Stimulated activated CD8-positive, alpha-beta memory T cell treated with anti-CD3 and anti-CD28 coated beads, Interleukin-4, amount 100 ng/mL, for 48 hours (primary cell): ENCODE results near the gene YBX1.
"Not testable (repeated sequence)": the region's sequence is repeated elsewhere in the genome, so short reads cannot be mapped to it uniquely, and the experiment has no call there.

Source experiments
- DNase-seq: peaks from one replicate; pipeline ENCODE4 v3.0.0-alpha.2; 2020

YBX1 gene

DNA sequence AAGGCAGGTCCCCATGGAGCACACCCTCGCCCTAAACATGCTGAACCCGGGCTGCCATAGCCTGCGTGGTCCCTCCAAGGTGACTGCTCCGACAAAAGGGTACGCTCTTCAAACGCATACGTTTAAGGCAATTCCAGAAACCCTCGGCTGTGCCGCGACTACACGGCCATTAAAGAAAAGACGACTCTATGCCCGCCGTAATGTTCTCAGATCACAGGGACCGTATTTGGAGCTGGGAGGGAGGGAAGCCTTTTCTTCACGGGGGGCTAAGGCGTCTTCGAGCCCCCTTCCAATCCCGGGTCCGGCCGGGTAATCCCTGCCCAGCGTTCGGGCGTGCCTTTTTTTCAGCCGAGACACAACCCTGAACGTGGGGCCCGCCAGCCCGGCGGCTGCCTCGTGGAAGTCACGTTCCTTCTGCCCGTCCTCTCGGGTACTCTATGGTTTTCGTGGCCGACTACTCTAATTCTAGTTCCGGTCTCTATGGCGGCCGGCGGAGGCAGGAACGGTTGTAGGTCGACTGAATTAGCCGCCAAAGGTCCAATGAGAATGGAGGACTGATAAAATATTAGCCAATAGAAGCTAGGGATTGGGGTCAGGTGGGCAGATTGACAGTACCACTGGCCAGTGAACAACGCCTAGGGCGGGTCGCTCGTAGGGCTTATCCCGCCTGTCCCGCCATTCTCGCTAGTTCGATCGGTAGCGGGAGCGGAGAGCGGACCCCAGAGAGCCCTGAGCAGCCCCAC lies at the start of gene YBX1:
Gene YBX1, plus strand, starts transcription at position 678 of the 743 bp plus-strand sequence. CDS start 148 bp downstream, outside the sequence.
- peak; percentile 97 for DNase-seq

DNA sequence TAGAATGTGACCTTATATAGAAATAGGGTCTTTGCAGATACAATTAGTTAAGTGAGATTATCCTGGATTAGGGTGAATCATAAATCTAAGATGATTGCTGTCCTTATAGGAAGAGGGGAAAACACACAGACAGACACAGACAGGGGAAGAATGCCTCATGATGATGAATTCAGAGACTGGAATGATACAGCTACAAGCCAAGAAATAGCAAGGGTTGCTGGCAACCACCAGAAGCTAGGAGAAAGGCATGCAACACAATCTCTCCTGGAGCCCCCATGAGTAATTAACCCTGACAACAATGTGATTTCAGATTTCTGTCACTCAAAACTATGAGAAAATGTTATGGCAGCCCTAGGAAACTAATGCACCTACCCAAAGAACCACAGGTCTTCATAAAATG lies 43.1 kb upstream of the YBX1 start:
- no peak for DNase-seq

DNA sequence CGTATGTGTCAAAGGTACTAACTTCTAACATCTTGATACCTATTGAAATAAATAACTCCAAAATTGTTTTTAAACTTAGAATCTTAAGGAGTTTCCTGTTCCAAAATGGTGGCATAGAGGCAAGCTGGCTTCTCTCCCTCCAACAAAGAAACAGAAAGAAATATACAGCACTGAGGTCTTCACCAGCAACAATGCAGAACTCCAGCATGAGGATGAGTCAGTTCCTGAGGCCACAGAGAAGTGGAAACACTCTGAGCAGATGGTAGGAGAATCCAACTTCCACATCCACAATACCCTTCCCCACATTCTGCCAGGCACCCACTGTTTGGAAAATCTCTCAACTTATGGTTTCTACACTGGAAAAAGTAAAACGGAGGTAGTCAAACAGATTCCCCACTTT lies 36.2 kb upstream of the YBX1 start:
- no peak for DNase-seq

GRCh38 chr1:42657201-42657600 lies 25.0 kb upstream of the YBX1 start:
- DNase-seq, result no peak

DNA sequence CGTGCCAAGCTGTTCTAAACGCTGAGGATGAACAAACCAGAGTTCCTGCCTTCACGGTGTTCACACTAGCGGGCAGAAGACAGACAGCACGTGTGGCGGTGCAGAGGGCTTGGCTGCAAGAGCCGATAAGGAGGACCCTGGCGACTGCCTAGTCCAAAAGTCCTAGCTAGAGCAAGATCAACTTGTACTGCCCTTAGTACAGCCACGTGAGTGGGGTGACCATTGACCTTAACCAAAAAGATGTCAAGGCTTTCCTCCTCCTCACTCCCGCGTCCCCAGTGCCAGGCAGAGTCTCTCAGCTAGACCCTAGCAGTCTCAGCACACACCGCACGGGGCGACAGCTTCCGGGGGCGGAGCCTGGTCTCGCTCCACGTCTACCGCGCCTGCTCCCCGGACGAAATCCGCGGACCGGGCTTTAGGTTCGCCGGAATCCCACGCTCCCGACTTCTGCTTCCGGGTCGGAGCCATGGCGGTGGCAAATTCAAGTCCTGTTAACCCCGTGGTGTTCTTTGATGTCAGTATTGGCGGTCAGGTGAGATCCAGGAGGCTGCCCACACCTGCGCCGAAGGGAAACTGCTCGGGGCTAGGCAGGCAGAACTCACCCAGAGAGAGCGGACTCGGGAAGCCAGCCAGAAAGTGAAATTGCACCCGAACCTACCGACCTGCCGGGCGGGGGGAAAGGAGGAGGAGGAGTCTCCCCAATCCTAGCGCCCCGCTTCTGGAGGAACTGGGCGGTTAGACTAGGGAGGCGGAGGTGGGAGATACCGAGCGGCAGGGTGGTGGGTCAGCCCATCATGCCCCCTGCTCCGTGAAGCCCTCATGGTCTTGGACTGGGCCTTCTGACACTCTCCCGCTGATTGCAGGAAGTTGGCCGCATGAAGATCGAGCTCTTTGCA lies 24.0 kb upstream of the YBX1 start, which contains the start of gene PPIH:
Gene PPIH, plus strand, starts transcription at position 443 of the 896 bp plus-strand sequence. Its CDS starts 24 bp downstream, at position 467.
- peak; percentile 97 for DNase-seq

DNA sequence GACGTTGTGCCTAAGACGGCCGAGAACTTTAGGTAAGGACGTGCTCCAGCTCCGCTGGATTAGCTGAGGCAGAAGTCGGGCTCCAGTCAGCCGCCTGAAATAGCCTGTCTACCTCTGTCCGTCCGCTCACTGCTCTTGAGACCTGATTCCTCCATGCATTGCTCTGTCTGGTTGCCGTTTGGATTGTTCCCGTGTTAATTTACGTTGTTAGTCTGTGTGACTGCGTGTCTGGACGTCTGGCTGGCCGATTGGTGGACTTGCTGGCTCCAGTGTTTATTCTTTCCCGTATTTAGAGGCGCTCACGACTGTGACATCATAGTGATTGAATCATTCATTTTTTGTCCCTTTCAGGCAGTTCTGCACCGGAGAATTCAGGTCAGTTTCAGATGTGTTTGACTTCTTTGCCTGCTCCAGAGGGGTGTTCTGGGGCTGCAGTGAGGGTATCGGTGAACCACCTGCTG lies 23.3 kb upstream of the YBX1 start:
- DNase-seq, result no peak

- DNase-seq, result no peak
Observed at GRCh38 chr1:42660907-42661500, 21.2 kb upstream of the YBX1 start.

- no peak for DNase-seq
Observed at GRCh38 chr1:42669936-42670335, 12.3 kb upstream of the YBX1 start.

DNA sequence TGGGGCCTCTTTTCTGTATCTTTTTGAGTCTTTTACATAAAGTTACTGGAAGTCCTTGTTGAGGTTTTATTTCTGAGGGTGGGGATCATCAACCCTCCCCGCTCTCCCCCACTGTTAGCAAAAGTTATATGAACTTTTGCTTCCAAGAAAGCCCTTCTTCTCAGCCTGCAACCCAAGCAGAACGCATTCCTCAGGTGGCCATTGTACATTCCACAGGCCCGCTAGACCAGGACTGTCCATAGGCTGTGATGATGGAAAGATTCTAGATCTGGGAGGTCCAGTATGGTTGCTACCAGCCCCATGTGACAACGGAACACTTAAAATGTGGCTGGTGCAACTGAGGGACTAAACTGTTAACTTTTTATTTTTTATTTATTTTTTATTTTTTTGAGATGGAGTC lies 11.8 kb upstream of the YBX1 start:
- DNase-seq, result no peak

DNA sequence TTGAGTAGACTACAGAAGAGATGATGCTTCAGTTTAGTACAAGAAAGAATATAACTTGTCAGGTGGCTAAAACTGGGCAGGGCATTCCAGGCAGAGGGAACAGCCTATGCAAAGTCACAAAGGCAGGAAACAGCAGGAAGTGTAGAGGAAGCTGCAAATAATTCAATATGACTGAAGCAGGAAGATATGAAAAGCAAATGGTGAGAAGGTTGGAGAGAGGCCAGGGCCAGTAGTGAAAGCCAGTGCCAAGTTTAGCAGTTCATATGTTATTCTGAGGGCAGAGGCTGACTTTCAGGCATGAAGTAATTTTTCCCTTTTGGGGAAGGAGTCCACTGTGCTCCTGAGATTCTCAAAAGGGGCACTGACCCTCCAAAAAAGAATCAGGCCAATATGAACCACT lies 8.0 kb upstream of the YBX1 start:
- DNase-seq, result no peak

GRCh38 chr1:42674682-42675081 lies 7.5 kb upstream of the YBX1 start:
- DNase-seq, result no peak

DNA sequence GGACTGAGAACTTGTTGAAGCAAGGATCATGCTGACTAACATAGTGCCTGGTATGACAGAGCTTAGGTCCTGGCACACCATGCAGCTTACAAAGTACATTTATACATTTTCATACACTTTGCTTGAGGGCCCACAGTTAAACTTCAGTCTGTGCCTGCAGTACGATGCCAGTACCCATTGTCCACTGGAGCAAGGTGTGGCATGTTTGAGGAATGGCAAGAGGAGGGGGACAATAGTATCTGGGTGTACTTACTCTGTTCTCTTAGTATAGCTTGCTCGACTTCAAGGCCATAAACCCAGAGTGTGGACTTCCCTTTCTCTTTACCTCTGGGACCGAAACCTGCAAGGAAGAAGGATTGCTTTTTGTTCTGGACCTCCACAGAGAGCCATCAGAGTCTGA lies 6.8 kb upstream of the YBX1 start:
- no peak for DNase-seq

- DNase-seq, result no peak
Observed at GRCh38 chr1:42676534-42677087, 5.6 kb upstream of the YBX1 start.

DNA sequence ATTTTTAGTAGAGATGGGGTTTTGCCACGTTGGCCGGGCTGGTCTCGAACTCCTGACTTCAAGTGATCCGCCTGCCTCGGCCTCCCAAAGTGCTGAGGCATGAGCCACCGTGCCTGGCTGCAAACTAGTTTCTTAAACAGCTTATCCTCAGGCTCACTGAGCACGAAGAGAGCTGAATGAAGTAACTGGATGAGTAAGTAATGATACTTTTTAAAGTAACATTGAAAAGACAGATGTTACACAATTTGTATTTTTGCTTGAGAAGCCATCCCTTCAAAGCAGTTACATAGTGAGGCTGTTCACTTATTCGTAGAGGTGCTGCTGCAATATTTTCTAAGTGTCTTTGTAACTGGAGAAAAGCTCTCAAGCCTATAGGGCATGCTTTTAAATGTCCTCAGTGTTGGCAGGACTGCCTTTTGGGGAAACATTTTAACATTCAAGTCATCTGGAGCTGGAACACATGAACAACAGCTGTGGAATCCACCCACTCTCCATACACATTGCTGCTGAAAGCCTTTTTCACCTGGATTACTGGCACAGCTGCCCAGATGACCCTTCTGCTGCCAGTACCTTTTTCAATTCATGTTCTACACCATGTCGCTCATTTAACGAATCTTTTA lies 2.7 kb upstream of the YBX1 start:
- no peak for DNase-seq

GRCh38 chr1:42680055-42680454 lies 2.2 kb upstream of the YBX1 start:
- DNase-seq, result no peak

DNA sequence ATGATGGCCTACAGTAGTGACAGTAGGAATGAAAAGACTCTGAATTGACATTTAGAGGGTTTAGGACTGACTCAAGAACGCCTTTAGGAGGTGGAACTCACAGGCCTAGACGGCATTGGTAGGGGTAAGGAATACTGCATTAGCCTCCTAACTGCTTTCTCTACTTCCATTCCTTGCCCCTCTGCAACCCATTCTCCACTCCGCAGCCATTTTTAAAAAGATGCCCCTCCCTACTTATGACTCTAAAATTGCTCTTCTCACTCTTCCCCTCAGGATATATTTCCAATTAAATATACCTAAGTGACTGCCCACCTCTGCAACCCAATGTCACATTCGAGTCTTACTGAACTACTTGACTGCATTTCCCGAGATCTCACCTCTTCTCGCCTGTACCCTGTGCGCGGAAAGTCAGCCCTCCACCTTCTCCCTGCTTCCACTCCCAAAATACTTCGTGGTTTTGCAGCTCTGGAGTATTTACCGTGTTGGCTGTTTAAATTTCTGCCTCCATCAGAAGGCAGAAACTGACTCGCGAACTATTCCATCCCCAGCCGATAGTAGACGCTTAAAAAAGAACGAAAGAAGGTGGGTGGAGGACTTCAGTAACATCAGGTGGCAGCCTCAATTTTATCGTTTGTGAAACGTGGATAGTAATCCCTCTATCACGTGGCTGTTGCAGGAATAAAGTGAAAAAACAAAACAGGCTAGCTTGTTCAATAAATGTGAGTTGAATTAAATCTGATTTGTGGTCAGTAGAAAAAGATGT lies 1.1 kb upstream of the YBX1 start:
- DNase-seq, result no peak

DNA sequence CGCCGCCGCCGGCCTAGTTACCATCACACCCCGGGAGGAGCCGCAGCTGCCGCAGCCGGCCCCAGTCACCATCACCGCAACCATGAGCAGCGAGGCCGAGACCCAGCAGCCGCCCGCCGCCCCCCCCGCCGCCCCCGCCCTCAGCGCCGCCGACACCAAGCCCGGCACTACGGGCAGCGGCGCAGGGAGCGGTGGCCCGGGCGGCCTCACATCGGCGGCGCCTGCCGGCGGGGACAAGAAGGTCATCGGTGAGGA lies 193 bp downstream of the YBX1 start:
- DNase-seq, result not testable (repeated sequence)

GRCh38 chr1:42682739-42683531 lies 717 bp downstream of the YBX1 start:
- peak; percentile 74 for DNase-seq

GRCh38 chr1:42684139-42684538 lies 1.9 kb downstream of the YBX1 start:
- DNase-seq, result peak; percentile 47

DNA sequence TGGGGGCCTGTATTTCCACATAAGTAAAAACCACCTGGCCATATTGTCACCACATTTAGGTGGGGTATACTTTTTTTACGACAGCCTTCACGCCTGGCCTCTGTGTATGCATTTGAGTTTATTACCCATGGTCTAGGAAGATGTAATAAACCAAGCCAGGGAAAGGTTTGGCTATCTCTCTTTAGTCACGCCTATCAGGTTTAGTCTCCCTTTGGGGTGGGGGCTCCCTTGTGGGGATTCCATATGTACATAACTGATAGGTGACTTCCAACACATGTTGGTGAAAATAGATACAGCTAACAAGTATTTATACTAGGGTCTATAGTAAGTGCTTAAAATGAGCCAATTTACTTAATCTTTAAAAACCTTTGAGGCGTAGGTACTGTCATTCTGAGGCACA lies 4.2 kb downstream of the YBX1 start:
- DNase-seq, result no peak

- no peak for DNase-seq
Observed at GRCh38 chr1:42689912-42690311, 7.7 kb downstream of the YBX1 start.
